ENCODE results near the gene TKFC.

TKFC gene

DNA sequence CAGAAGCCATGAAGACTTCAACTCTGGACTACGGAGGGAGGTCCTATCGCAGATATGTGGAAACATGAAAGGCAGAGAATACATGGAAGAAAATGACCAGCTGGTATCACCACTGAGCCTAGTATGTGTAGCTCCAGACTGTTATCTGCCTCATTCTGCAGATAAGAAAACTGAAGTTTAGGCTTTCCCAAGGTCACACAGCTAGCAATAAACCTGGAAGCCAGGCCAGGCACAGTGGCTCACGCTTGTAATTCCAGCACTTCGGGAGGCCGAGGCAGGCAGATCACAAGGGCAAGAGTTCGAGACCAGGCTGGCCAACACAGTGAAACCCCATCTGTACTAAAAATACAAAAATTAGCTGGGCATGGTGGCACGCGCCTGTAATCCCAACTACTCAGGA lies 22.3 kb upstream of the TKFC start:
- H3K9me3 ChIP-seq (ENCODE audit: insufficient read depth, low read length), result no peaks in the 10 kb centered on the region
- no peak overlapping the region for H3K27ac ChIP-seq (ENCODE audit: low read length)
- H3K4me3 ChIP-seq (ENCODE audit: low read length), result no peak overlapping the region
- H3K9ac ChIP-seq (ENCODE audit: low read length), result no peak overlapping the region
- no peak overlapping the region for H2AFZ ChIP-seq (ENCODE audit: low read depth, low read length)
- H3K4me2 ChIP-seq (ENCODE audit: low read length), result no peak overlapping the region
- peaks cover 88% of the 10 kb centered on the region for H3K36me3 ChIP-seq (replicated peaks; ENCODE audit: low read depth, low read length)
- no peaks in the 10 kb centered on the region for H3K27me3 ChIP-seq (ENCODE audit: low read depth, low read length)
- TF ChIP-seq EZH2phosphoT487 (IDR thresholded peaks at IDR 0.05; ENCODE audit: low read depth), result no peak
- TF ChIP-seq CTCF (IDR thresholded peaks at IDR 0.05; ENCODE audit: low read depth, low read length), result no peak
- no peaks in the 10 kb centered on the region for H3K4me1 ChIP-seq (ENCODE audit: low read length)
- H4K20me1 ChIP-seq (ENCODE audit: insufficient read depth, low read length), result no peaks in the 10 kb centered on the region
- H3K79me2 ChIP-seq (ENCODE audit: low read length), result no peaks in the 10 kb centered on the region

GRCh38 chr11:61315260-61315659 lies 17.8 kb upstream of the TKFC start:
- H3K4me3 ChIP-seq (ENCODE audit: low read length), result no peak overlapping the region
- no peaks in the 10 kb centered on the region for H3K4me1 ChIP-seq (ENCODE audit: low read length)
- H3K4me2 ChIP-seq (ENCODE audit: low read length), result no peak overlapping the region
- H3K27me3 ChIP-seq (ENCODE audit: low read depth, low read length), result no peaks in the 10 kb centered on the region
- no peaks in the 10 kb centered on the region for H4K20me1 ChIP-seq (ENCODE audit: insufficient read depth, low read length)
- peaks cover 67% of the 10 kb centered on the region for H3K36me3 ChIP-seq (replicated peaks; ENCODE audit: low read depth, low read length)
- no peak for TF ChIP-seq EZH2phosphoT487 (IDR thresholded peaks at IDR 0.05; ENCODE audit: low read depth)
- TF ChIP-seq CTCF (IDR thresholded peaks at IDR 0.05; ENCODE audit: low read depth, low read length), result no peak
- H3K27ac ChIP-seq (ENCODE audit: low read length), result no peak overlapping the region
- no peaks in the 10 kb centered on the region for H3K9me3 ChIP-seq (ENCODE audit: insufficient read depth, low read length)
- no peaks in the 10 kb centered on the region for H3K79me2 ChIP-seq (ENCODE audit: low read length)
- no peak overlapping the region for H3K9ac ChIP-seq (ENCODE audit: low read length)
- H2AFZ ChIP-seq (ENCODE audit: low read depth, low read length), result no peak overlapping the region

DNA sequence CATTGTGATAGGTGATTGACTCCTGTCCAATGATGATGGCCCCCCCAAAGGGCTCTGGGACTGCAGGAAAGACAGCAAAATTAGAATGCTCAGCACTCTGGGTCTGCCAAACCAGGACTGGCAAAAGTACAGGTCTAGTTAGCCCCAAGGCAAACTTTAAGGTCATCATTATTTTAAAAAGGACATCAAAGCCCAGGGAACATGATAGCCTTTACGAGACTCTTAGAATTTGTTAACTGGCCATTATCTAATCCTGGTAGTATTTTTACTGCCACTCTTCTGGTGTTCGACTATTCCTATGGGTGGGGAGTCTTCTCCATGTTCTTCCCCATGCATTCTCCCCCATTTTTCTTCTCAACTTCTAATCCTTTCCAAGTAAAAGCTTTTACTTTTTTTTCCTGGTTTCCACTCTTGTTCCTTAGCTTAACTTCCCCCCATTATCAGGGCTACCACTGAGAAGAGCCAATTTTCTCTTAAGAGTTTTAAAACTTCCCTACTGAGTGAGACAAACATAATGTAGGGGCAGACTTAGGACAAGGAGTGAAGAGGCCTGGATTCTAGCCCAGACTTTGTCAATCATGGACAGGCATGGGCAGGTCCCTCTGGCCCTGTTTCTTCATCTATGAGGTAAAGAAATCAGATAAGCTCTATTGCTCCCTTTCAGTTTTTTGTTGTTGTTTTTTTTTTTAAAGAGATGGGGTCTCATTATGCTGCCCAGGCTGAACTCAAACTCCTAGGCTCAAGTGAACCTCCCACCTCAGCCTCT lies 7.2 kb upstream of the TKFC start:
- Histone ChIP-seq H3K4me2 (ENCODE audit: low read length) (no peak overlapping the region), H3K4me1 (ENCODE audit: low read length) (peaks cover under 1% of the 10 kb centered on the region), H4K20me1 (ENCODE audit: insufficient read depth, low read length) (no peaks in the 10 kb centered on the region), H3K9ac (ENCODE audit: low read length) (no peak overlapping the region), H3K4me3 (ENCODE audit: low read length) (no peak overlapping the region), H3K27ac (ENCODE audit: low read length) (no peak overlapping the region), H3K36me3 (replicated peaks; ENCODE audit: low read depth, low read length) (peaks cover 73% of the 10 kb centered on the region), H3K27me3 (ENCODE audit: low read depth, low read length) (no peaks in the 10 kb centered on the region), H2AFZ (ENCODE audit: low read depth, low read length) (no peak overlapping the region), H3K9me3 (ENCODE audit: insufficient read depth, low read length) (no peaks in the 10 kb centered on the region), H3K79me2 (ENCODE audit: low read length) (peaks cover 57% of the 10 kb centered on the region)
- TF ChIP-seq EZH2phosphoT487 (IDR thresholded peaks at IDR 0.05; ENCODE audit: low read depth) (no peak), CTCF (IDR thresholded peaks at IDR 0.05; ENCODE audit: low read depth, low read length) (no peak)

DNA sequence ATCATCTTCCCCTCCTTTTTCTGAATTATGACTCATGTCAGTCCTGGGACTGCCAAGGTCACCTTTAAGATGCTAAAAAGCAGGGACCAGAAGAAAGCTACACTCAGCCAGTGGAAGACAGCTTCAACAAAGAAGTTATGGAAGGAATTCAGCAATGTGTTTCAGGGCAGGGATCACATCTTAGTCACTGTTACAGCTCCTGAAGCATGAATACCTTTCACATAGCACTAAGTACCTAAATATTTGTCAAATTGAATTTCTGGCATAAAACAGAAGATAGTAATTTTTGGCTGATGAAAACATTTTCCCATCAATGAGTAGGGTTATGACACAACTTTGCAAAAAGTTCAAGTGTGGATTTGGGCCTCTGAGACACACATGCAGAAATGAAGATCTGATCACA lies 5.4 kb upstream of the TKFC start:
- H3K27ac ChIP-seq (ENCODE audit: low read length), result no peak overlapping the region
- no peaks in the 10 kb centered on the region for H3K27me3 ChIP-seq (ENCODE audit: low read depth, low read length)
- H3K4me2 ChIP-seq (ENCODE audit: low read length), result no peak overlapping the region
- H2AFZ ChIP-seq (ENCODE audit: low read depth, low read length), result no peak overlapping the region
- no peaks in the 10 kb centered on the region for H3K9me3 ChIP-seq (ENCODE audit: insufficient read depth, low read length)
- H3K79me2 ChIP-seq (ENCODE audit: low read length), result peaks cover 75% of the 10 kb centered on the region
- no peak for TF ChIP-seq CTCF (IDR thresholded peaks at IDR 0.05; ENCODE audit: low read depth, low read length)
- no peak for TF ChIP-seq EZH2phosphoT487 (IDR thresholded peaks at IDR 0.05; ENCODE audit: low read depth)
- no peak overlapping the region for H3K9ac ChIP-seq (ENCODE audit: low read length)
- H4K20me1 ChIP-seq (ENCODE audit: insufficient read depth, low read length), result peaks cover 14% of the 10 kb centered on the region
- H3K36me3 ChIP-seq (replicated peaks; ENCODE audit: low read depth, low read length), result peaks cover 64% of the 10 kb centered on the region
- peaks cover 13% of the 10 kb centered on the region for H3K4me1 ChIP-seq (ENCODE audit: low read length)
- no peak overlapping the region for H3K4me3 ChIP-seq (ENCODE audit: low read length)
